WI38 (cell line): Measurements from ENCODE around the gene GLIPR1L1.

ENCODE experiments used
- H3K4me3 ChIP-seq: 2 replicates; pipeline ENCODE4 v1.5.1; 2011; ENCODE audit warnings: low read depth, mild to moderate bottlenecking, control low read depth, low read length
- CTCF ChIP-seq: IDR thresholded peaks from 2 replicates; pipeline ENCODE4 v1.5.1; 2012; ENCODE audit warnings: low read depth, mild to moderate bottlenecking, control low read depth, low read length

The GLIPR1L1 gene

GRCh38 chr12:75349946-75350345, 15.5 kb downstream of the GLIPR1L1 start:
- no peak overlapping the region for H3K4me3 ChIP-seq
- no peak for TF ChIP-seq CTCF

- no peak for TF ChIP-seq CTCF
- no peak overlapping the region for H3K4me3 ChIP-seq
Measured at GRCh38 chr12:75350413-75350812, 15.9 kb downstream of the GLIPR1L1 start.

GRCh38 chr12:75354011-75354410, 19.5 kb downstream of the GLIPR1L1 start:
- TF ChIP-seq CTCF: no peak
- no peak overlapping the region for H3K4me3 ChIP-seq

GRCh38 chr12:75360920-75361319, 26.4 kb downstream of the GLIPR1L1 start:
- H3K4me3 ChIP-seq: no peak overlapping the region

GRCh38 chr12:75361408-75361807, 26.9 kb downstream of the GLIPR1L1 start:
- H3K4me3 ChIP-seq: no peak overlapping the region
- TF ChIP-seq CTCF: no peak

More at GRCh38 chr12:75360920-75361319, 26.4 kb downstream of the GLIPR1L1 start:
- no peak for TF ChIP-seq CTCF

- no peak for TF ChIP-seq CTCF
- H3K4me3 ChIP-seq: no peak overlapping the region
Measured at GRCh38 chr12:75364919-75365318, 30.4 kb downstream of the GLIPR1L1 start.

- H3K4me3 ChIP-seq: no peak overlapping the region
- no peak for TF ChIP-seq CTCF
Measured at GRCh38 chr12:75366629-75367028, 32.2 kb downstream of the GLIPR1L1 start.
